Astrocyte (in vitro differentiated cells and primary cell): Measurements from ENCODE around the gene NDUFA13. TPM values are rescaled to one million over a fixed set of nuclear protein-coding genes. Genes with fewer than 3 reads are reported as not detected.

Experiments
- DNase-seq: peaks from one replicate; pipeline ENCODE4 v3.0.0-alpha.2; 2010; ENCODE audit warnings: low read depth
- FAIRE-seq: peaks from 2 replicates; lab custom pipeline; 2011; peaks lifted over from hg19 to GRCh38; lab: Jason Lieb, UNC
- H2AFZ ChIP-seq: 2 replicates; pipeline ENCODE4 v1.6.0; 2012; ENCODE audit warnings: low read depth, low read length, inconsistent platforms
- H3K27ac ChIP-seq: 2 replicates; pipeline ENCODE4 v1.5.1; 2011; ENCODE audit warnings: low read depth, low read length, inconsistent platforms
- H3K27me3 ChIP-seq: 2 replicates; pipeline ENCODE4 v1.6.0; 2011; ENCODE audit warnings: low read length, inconsistent platforms; ENCODE audit not compliant: insufficient read depth
- H3K36me3 ChIP-seq: 2 replicates; pipeline ENCODE4 v1.5.1; 2011; ENCODE audit warnings: low read length, inconsistent platforms; ENCODE audit not compliant: insufficient read depth
- H3K4me1 ChIP-seq: 2 replicates; pipeline ENCODE4 v1.5.1; 2011; ENCODE audit warnings: low read length, inconsistent platforms; ENCODE audit not compliant: insufficient read depth
- H3K4me2 ChIP-seq: 2 replicates; pipeline ENCODE4 v1.6.0; 2012; ENCODE audit warnings: low read length, inconsistent platforms
- H3K4me3 ChIP-seq: 2 replicates; pipeline ENCODE4 v1.5.1; 2011; ENCODE audit warnings: low read depth, mild to moderate bottlenecking, low read length, inconsistent platforms; ENCODE audit not compliant: insufficient read depth
- H3K79me2 ChIP-seq: 2 replicates; pipeline ENCODE4 v1.6.0; 2012; ENCODE audit warnings: mild to moderate bottlenecking, low read length, inconsistent platforms; ENCODE audit not compliant: insufficient read depth
- H3K9ac ChIP-seq: 2 replicates; pipeline ENCODE4 v1.6.0; 2012; ENCODE audit warnings: mild to moderate bottlenecking, low read length, inconsistent platforms
- H3K9me3 ChIP-seq: 2 replicates; pipeline ENCODE4 v1.5.1; 2012; ENCODE audit warnings: low read depth, mild to moderate bottlenecking, low read length, inconsistent platforms; ENCODE audit not compliant: insufficient read depth
- H4K20me1 ChIP-seq: 2 replicates; pipeline ENCODE4 v1.6.0; 2012; ENCODE audit warnings: low read length, inconsistent platforms; ENCODE audit not compliant: insufficient read depth
- H3K27ac Mint-ChIP-seq: one replicate; pipeline ENCODE4 v1.8.0; 2021; ENCODE audit warnings: mild to moderate bottlenecking, mixed read lengths; ENCODE audit not compliant: unreplicated experiment
- H3K27me3 Mint-ChIP-seq: one replicate; pipeline ENCODE4 v1.8.0; 2021; ENCODE audit warnings: low read depth, mixed read lengths; ENCODE audit not compliant: unreplicated experiment
- H3K36me3 Mint-ChIP-seq: one replicate; pipeline ENCODE4 v1.8.0; 2021; ENCODE audit warnings: low read depth, mixed read lengths; ENCODE audit not compliant: unreplicated experiment
- H3K4me1 Mint-ChIP-seq: one replicate; pipeline ENCODE4 v1.8.0; 2021; ENCODE audit warnings: low read depth, mixed read lengths; ENCODE audit not compliant: unreplicated experiment
- H3K4me3 Mint-ChIP-seq: one replicate; pipeline ENCODE4 v1.8.0; 2021; ENCODE audit warnings: mild to moderate bottlenecking, moderate library complexity, mixed read lengths; ENCODE audit not compliant: unreplicated experiment
- H3K9me3 Mint-ChIP-seq: one replicate; pipeline ENCODE4 v1.8.0; 2021; ENCODE audit warnings: mild to moderate bottlenecking, mixed read lengths; ENCODE audit not compliant: unreplicated experiment
- CTCF ChIP-seq: IDR thresholded peaks from 2 replicates; pipeline ENCODE4 v1.5.1; 2011; ENCODE audit warnings: low read depth, mild to moderate bottlenecking, inconsistent platforms, low read length, moderate library complexity; ENCODE audit not compliant: insufficient read depth
- EZH2 ChIP-seq: IDR thresholded peaks from 2 replicates; pipeline ENCODE4 v1.6.1; 2012; ENCODE audit warnings: mild to moderate bottlenecking, low read length, inconsistent platforms; ENCODE audit not compliant: insufficient read depth
- total RNA-seq: library from RNA; stranded (reverse); gene quantifications from 2 replicates; pipeline ENCODE4 v1.2.1, GENCODE V29; 2021

NDUFA13 gene
- total RNA-seq, 1 donor from 2014 or later = 311 TPM

DNA sequence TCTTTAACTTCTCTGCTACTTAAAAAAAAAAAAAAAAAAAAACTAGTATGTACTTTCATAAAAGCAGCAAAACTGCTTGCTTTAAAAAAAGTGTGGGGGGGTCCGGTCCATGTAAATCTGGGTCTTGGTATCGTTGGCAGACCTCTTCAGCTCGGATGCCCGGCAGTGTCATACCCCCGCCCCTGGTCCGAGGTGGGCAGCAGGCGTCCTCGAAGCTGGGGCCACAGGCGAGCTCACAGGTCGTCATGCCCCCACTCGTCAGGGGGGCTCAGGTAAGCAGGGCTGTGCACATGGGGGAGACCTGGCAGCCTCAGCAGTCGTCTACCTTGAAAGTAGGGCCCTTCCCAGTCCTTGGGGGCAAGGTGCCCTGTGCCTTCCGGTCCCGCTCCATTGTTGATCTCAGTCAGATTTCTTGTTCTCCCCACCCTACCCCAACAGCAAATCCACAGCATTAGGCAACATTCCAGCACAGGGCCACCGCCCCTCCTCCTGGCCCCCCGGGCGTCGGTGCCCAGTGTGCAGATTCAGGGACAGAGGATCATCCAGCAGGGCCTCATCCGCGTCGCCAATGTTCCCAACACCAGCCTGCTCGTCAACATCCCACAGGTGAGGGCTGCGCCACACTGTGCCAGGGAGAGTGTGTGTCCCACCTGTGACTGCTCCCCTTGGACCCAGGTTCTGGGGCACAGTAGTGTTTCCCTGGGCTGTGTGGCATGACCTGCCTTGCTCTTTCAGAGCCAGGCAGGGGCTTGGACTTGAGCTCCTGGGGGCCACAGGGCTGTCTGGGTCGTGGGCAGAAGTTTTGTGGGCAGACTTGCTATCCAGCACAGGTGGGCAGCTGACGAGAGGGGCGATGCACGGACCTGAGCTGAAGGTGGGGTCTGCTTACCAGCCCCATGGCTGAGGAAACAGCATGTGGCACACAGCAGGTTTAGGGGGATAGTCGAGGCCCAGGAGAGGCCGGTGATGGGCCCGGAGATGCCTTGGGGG lies 20.1 kb upstream of the NDUFA13 start:
- DNase-seq = no peak
- FAIRE-seq = no peak
- Histone ChIP-seq H3K4me2 (no peak overlapping the region), H3K27me3 (no peaks in the 10 kb centered on the region), H3K4me3 (no peak overlapping the region), H4K20me1 (peaks cover 36% of the 10 kb centered on the region), H3K9me3 (no peaks in the 10 kb centered on the region), H3K79me2 (peaks cover 52% of the 10 kb centered on the region), H3K27ac (no peak overlapping the region), H3K36me3 (peaks cover 22% of the 10 kb centered on the region), H2AFZ (no peak overlapping the region), H3K9ac (no peak overlapping the region), H3K4me1 (peaks cover 4% of the 10 kb centered on the region)
- no peak overlapping the region for H3K4me3 Mint-ChIP-seq
- no peak for TF ChIP-seq CTCF
- no peak for TF ChIP-seq EZH2
- no peak overlapping the region for H3K27ac Mint-ChIP-seq
- H3K4me1 Mint-ChIP-seq = no peaks in the 10 kb centered on the region
- peaks cover 4% of the 10 kb centered on the region for H3K36me3 Mint-ChIP-seq
- H3K27me3 Mint-ChIP-seq = no peaks in the 10 kb centered on the region
- no peaks in the 10 kb centered on the region for H3K9me3 Mint-ChIP-seq

GRCh38 chr19:19498255-19498991 lies 17.6 kb upstream of the NDUFA13 start:
- Histone ChIP-seq H3K9me3 (no peaks in the 10 kb centered on the region), H3K4me2 (no peak overlapping the region), H3K27me3 (no peaks in the 10 kb centered on the region), H3K79me2 (peaks cover 29% of the 10 kb centered on the region), H4K20me1 (peaks cover 25% of the 10 kb centered on the region), H3K36me3 (peaks cover 28% of the 10 kb centered on the region), H2AFZ (no peak overlapping the region), H3K9ac (no peak overlapping the region), H3K4me1 (peaks cover 4% of the 10 kb centered on the region), H3K27ac (no peak overlapping the region), H3K4me3 (no peak overlapping the region)
- Mint-ChIP-seq H3K27me3 (no peaks in the 10 kb centered on the region), H3K9me3 (no peaks in the 10 kb centered on the region), H3K4me3 (no peak overlapping the region), H3K27ac (no peak overlapping the region), H3K4me1 (no peaks in the 10 kb centered on the region), H3K36me3 (peaks cover 10% of the 10 kb centered on the region)
- FAIRE-seq (no peak), DNase-seq (no peak)
- TF ChIP-seq EZH2 = no peak
- no peak for TF ChIP-seq CTCF
